Activated CD4-positive, alpha-beta T cell treated with anti-CD3 and anti-CD28 coated beads, Interleukin-2, amount 10 ng/mL, durations not matched to agents 7 days and 5 days (primary cell): Measurements from ENCODE around the gene MT1HL1. TPM values are rescaled to one million over a fixed set of nuclear protein-coding genes. Genes with fewer than 3 reads are reported as not detected.

Source experiments
- CTCF ChIA-PET: fragments of 350-600 bp; sonication (Branson Sonifier 250); formaldehyde crosslinking; loops from one replicate; lab custom pipeline; 2021; ENCODE audit warnings: antibody characterized with exemption; lab: Charles Lee
- POLR2A ChIA-PET: fragments of 350-600 bp; sonication (Branson Sonifier 250); formaldehyde crosslinking; loops from one replicate; lab custom pipeline; 2021; ENCODE audit warnings: antibody characterized with exemption; lab: Charles Lee
- DNase-seq: peaks from one replicate; pipeline ENCODE4 v3.0.0-alpha.2; 2020
- H3K27ac Mint-ChIP-seq: one replicate; pipeline ENCODE4 v1.8.0; 2021; ENCODE audit warnings: mild to moderate bottlenecking, moderate library complexity, mixed read lengths
- H3K27me3 Mint-ChIP-seq: one replicate; pipeline ENCODE4 v1.8.0; 2021; ENCODE audit warnings: mixed read lengths
- H3K36me3 Mint-ChIP-seq: one replicate; pipeline ENCODE4 v1.8.0; 2021; ENCODE audit warnings: low read depth, mixed read lengths
- H3K4me1 Mint-ChIP-seq: one replicate; pipeline ENCODE4 v1.8.0; 2021; ENCODE audit warnings: mixed read lengths
- H3K4me3 Mint-ChIP-seq: one replicate; pipeline ENCODE4 v1.8.0; 2021; ENCODE audit warnings: mild to moderate bottlenecking, moderate library complexity, mixed read lengths
- H3K9me3 Mint-ChIP-seq: one replicate; pipeline ENCODE4 v1.8.0; 2021; ENCODE audit warnings: mixed read lengths
- total RNA-seq, 2 experiments: library from RNA; stranded (reverse); gene quantifications; one replicate each; pipeline ENCODE4 v1.2.3, GENCODE V29; 2021

Gene MT1HL1
- total RNA-seq, result not detected

DNA sequence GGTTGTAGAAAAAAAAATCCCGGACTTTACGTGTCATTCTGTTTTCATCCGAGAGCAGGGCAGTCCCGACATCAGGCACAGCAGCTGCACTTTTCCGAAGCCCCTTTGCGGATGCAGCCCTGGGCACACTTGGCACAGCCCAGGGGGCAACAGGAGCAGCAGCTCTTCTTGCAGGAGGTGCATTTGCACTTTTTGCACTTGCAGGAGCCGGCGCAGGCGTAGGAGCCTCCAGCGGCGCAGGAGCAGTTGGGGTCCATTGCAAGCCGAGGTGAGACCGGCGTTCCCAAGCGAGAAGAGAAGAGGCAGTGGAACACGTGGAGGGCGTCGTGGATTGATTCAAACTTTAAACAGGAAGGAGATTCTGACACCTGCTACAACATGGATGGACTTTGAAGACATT is at the start of gene MT1HL1:
Gene MT1HL1, minus strand, starts transcription at position 326 of the 400 bp plus-strand sequence. Its CDS starts 69 bp downstream, at position 257.
- ChIA-PET CTCF (no interaction called here), POLR2A (no interaction called here)
- no peaks in the 10 kb centered on the region for H3K9me3 Mint-ChIP-seq
- no peak for DNase-seq
- H3K36me3 Mint-ChIP-seq, result no peaks in the 10 kb centered on the region
- no peaks in the 10 kb centered on the region for H3K27me3 Mint-ChIP-seq
- no peaks in the 10 kb centered on the region for H3K4me1 Mint-ChIP-seq
- no peak within 1 kb of the TSS for H3K27ac Mint-ChIP-seq
- no peak within 1 kb of the TSS for H3K4me3 Mint-ChIP-seq

DNA sequence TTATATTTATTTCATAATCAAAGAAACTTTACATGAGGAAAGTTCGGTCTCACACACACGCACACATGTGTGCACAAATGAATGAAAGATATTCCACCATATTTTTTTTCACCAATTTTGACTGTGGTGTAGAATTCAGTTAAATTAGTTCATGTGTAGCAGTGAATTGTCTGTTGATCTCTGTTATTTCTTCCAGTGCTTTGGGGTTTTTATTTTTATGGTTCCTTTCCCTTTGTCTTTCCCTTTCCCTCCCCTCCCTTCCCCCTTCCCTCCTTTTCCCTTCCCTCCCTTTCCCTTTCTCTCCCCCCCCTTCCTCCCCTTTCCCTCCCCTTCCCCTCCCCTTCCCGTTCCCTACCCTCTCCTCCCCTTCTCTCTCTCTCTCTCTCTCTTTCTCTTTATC is 46.7 kb upstream of the MT1HL1 start:
- CTCF ChIA-PET, result no interaction called here
- Mint-ChIP-seq H3K27ac (no peak overlapping the region), H3K27me3 (peaks cover 14% of the 10 kb centered on the region), H3K4me1 (no peaks in the 10 kb centered on the region), H3K36me3 (no peaks in the 10 kb centered on the region), H3K4me3 (no peak overlapping the region), H3K9me3 (no peaks in the 10 kb centered on the region)
- POLR2A ChIA-PET, result no interaction called here
- no peak for DNase-seq

DNA sequence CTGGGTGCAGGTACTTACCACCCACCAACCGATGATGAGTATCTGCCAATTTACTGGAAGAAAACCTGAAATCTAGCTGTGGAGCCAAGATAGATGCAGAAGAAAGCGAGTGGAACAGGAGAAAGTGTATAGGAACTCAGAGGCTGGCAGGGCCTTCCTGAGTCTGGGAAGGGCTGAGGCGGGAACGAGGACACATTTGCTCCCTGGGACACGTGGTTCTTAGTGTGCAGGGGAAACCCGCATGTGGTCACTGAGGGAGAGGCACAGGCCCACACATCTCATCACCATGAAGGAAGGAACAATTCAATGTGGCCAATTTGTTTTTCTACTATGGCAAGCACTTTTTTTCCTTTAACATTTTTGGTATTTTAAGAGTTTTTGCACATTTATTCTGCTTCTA is 45.9 kb upstream of the MT1HL1 start:
- peaks cover 18% of the 10 kb centered on the region for H3K27me3 Mint-ChIP-seq

DNA sequence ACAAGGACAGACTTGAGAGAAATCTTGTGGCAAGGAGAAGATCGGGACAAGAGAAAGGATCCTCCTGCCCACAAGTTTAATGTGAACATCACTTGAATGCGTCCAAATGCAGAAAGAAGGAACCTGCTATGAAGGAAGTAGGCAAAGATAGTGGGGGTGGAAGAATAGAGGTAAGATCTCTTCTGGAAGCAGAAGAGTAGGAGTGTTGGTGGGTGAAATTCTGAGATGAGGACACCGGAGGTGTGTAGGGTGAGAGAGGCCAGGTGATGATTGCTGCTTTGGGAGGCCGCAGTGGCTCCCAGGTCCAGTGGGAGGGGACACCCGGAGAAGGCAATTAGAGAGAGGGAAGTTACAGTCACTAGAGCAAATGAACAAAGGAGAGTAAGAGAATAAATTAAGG is 44.6 kb upstream of the MT1HL1 start:
- CTCF ChIA-PET, result interaction anchor here (0.9 kb wide), 1 partner anchor 10 kb away, joined by 3 read pairs; no protein-coding TSS in a partner anchor
- Mint-ChIP-seq H3K27ac (no peak overlapping the region), H3K4me1 (no peaks in the 10 kb centered on the region)

More for the DNA sequence above, 45.9 kb upstream of the MT1HL1 start:
- no peaks in the 10 kb centered on the region for H3K9me3 Mint-ChIP-seq
- no peak for DNase-seq
- ChIA-PET CTCF (no interaction called here), POLR2A (no interaction called here)
- H3K27ac Mint-ChIP-seq, result no peak overlapping the region
- no peak overlapping the region for H3K4me3 Mint-ChIP-seq
- no peaks in the 10 kb centered on the region for H3K36me3 Mint-ChIP-seq
- H3K4me1 Mint-ChIP-seq, result no peaks in the 10 kb centered on the region

DNA sequence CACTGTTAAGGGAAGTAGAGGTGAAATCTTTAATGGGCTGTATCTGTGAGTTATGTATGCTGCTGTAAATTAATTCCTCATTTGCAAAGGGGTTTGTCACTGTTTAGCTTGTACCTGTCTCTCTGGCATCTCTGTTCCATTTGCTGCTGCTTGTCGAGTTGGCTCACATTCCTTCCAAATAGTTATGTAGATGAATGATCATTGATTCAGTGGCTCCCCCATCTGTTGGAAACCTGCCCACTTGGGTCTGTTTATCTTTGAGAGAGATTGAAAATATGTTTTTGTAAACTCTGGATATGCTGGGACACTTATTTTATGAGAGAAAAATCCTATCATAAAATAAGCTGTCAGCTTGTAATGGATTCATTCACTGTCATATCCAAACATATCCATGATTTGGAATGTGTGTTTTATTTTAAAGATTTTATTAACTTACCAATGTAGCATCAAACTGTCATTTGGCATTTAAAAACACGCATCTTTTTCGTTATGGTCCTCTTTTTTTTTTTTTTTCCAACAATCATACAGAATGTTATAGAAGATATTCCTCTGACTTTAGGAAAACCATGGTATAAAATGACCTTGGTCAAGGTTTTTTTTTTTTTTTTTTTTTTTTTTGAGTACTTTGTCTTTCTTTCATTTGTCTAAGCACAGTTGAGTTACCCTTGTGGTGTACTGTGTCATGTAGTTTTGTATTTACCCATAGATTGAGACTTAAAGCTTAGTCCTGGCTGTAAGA is 41.2 kb upstream of the MT1HL1 start:
- H3K27ac Mint-ChIP-seq, result no peak overlapping the region
- H3K4me3 Mint-ChIP-seq, result no peak overlapping the region
- peaks cover 2% of the 10 kb centered on the region for H3K36me3 Mint-ChIP-seq
- peaks cover 49% of the 10 kb centered on the region for H3K27me3 Mint-ChIP-seq
- DNase-seq, result no peak
- ChIA-PET POLR2A (no interaction called here), CTCF (no interaction called here)
- no peaks in the 10 kb centered on the region for H3K9me3 Mint-ChIP-seq
- H3K4me1 Mint-ChIP-seq, result peaks cover 6% of the 10 kb centered on the region

More for the DNA sequence above, 44.6 kb upstream of the MT1HL1 start:
- Mint-ChIP-seq H3K9me3 (no peaks in the 10 kb centered on the region), H3K27me3 (peaks cover 27% of the 10 kb centered on the region), H3K4me3 (no peak overlapping the region), H3K36me3 (no peaks in the 10 kb centered on the region)
- POLR2A ChIA-PET, result no interaction called here
- no peak for DNase-seq

DNA sequence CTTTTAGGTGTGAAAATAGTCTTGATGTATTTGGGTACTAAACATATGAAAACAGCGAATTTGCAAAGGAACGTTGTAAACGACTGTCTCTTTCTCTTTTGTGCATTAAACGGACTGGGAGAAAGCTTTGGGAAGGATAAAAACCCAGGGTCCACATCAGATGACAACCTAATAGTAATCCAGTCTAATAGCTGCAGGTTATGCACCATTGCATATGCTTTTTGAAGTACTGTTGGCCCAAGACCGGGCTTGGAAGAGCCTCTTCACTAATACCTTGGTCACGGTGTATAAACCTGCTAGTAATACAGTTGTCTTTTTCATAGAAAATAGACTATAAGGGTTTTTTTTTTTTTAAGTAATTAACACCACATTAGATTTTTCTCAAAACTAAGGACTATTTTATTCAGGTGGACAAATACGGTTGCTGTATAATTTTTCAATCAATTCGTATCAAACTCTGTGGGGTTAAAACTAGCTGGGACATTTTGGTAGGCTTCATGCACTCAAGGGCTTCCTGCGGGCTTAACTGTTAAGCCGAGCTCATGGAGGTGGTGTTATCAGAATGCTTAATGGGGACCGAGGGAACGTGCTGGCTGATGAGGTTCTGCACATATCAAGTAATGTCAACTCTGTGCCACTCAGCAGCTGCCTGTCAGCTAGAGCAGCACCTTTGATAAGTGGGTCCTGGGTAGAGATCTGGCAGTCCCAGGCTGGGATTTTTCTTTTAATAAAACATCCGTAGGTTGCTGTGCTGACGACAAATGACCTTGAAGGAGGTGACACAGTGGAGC is 39.8 kb upstream of the MT1HL1 start:
- H3K36me3 Mint-ChIP-seq, result peaks cover 2% of the 10 kb centered on the region
- POLR2A ChIA-PET, result interaction anchor here (0.5 kb wide), 1 partner anchor 521 kb away, joined by 4 read pairs; no protein-coding TSS in a partner anchor
- no peak for DNase-seq
- H3K27ac Mint-ChIP-seq, result no peak overlapping the region
- CTCF ChIA-PET, result no interaction called here
- H3K4me3 Mint-ChIP-seq, result no peak overlapping the region
- H3K27me3 Mint-ChIP-seq, result peaks cover 47% of the 10 kb centered on the region
- no peaks in the 10 kb centered on the region for H3K9me3 Mint-ChIP-seq
- peaks cover 6% of the 10 kb centered on the region for H3K4me1 Mint-ChIP-seq

DNA sequence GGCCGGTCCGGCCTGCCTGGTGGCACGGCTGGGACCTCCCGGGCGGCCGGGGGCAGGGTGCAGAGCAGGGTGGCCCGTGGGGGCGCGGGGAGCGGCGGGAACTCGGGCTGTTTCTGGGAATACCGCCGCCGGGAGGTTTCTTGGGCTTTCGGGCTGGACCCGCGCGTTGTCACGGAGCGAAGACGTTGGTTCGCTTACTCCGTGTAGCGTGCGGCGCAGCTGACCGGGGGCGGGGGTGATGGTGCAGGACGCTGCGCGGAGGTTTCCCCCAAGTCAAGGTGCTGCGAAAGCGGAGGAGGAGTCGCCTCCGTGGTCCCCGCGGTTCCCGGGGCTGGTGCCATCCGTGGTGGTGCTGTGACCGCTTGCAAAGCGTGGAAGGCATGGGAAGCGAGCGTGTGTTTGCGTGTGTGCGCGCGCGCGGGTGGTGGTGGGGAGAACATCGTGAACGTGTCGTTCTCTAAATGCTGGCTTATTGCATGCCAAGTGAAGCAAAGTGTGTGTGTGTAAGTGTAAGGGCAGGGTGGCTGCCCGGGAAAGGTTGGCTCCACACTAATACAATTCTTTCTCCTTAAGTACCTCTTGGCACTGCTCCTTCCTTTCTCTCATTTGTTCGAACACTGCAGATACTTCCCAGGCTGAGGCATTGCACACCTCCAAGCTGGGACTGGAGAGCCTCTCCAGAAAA is 38.8 kb upstream of the MT1HL1 start:
- peak overlapping the region; percentile 17 for H3K4me3 Mint-ChIP-seq
- peaks cover 6% of the 10 kb centered on the region for H3K4me1 Mint-ChIP-seq
- POLR2A ChIA-PET, result no interaction called here
- CTCF ChIA-PET, result no interaction called here
- peaks cover 53% of the 10 kb centered on the region for H3K27me3 Mint-ChIP-seq
- no peak for DNase-seq
- no peak overlapping the region for H3K27ac Mint-ChIP-seq
- no peaks in the 10 kb centered on the region for H3K9me3 Mint-ChIP-seq
- H3K36me3 Mint-ChIP-seq, result peaks cover 2% of the 10 kb centered on the region

DNA sequence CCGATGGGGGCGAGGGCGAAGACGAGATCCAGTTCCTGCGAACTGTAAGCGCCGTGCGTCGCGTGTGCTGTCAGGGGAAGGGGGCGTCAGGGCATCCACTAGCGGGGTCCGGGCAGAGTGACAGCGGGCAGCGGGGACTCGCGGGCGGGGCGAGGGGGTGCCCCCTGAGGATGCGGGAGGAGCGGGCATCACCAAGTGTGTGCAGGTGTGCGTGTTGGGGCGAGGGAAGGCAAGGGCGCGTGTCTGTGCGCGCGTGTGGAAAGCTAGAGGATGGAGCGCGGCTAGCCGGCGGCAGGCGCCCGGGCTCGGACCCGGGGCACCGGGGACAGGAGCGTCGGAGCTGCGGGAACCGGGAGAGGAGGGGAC is 38.3 kb upstream of the MT1HL1 start:
- peaks cover 2% of the 10 kb centered on the region for H3K36me3 Mint-ChIP-seq
- H3K4me1 Mint-ChIP-seq, result peaks cover 6% of the 10 kb centered on the region
- ChIA-PET CTCF (no interaction called here), POLR2A (no interaction called here)
- no peak overlapping the region for H3K4me3 Mint-ChIP-seq
- no peaks in the 10 kb centered on the region for H3K9me3 Mint-ChIP-seq
- no peak for DNase-seq
- peaks cover 53% of the 10 kb centered on the region for H3K27me3 Mint-ChIP-seq
- peak overlapping the region; percentile 39 for H3K27ac Mint-ChIP-seq

DNA sequence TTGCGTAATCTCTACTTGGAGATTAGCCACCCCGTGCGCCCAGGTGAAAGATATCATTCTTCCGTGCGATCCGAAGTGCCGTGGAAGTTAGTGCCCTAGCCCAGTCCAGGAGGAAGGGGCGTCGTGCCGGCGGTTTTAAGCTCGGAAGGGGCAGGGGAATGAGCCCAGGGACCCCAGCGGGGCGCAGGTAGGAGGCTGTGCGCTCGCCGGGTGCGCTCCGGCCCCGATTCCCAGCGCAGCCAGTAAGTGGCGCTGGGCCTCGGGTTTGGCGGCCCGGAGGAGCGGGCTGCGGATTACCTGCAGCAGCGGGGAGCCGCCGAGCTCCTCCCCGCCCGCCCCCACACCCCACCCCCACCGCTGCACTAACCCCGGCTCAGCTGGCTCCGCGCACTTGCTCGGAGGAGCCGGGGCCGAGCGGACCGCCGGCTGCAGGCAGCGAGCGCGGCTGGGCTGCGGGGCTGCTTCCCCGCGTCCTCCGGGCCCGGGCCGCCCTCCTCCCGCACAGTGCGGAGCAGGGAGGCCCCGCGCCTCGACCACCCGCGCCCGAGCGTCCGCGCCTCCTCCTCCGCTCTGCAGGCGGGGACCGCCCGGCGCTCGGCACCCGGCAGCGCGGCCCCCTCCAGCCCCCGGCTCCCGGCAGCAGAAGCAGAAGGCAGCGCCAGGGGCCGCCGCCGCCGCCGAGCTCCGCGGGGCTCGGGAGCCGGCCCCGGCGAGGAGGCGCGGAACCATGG is 37.7 kb upstream of the MT1HL1 start, which contains the start of gene RYR2:
Gene RYR2, plus strand, starts transcription at position 390 of the 731 bp plus-strand sequence. Its CDS starts 338 bp downstream, at position 728.
- ChIA-PET CTCF (no interaction called here), POLR2A (no interaction called here)
- Mint-ChIP-seq H3K4me1 (peaks cover 6% of the 10 kb centered on the region), H3K9me3 (no peaks in the 10 kb centered on the region), H3K27ac (peak within 1 kb of the TSS; percentile 39), H3K4me3 (peak within 1 kb of the TSS; percentile 25), H3K27me3 (peaks cover 53% of the 10 kb centered on the region), H3K36me3 (peaks cover 2% of the 10 kb centered on the region)
- DNase-seq, result no peak

DNA sequence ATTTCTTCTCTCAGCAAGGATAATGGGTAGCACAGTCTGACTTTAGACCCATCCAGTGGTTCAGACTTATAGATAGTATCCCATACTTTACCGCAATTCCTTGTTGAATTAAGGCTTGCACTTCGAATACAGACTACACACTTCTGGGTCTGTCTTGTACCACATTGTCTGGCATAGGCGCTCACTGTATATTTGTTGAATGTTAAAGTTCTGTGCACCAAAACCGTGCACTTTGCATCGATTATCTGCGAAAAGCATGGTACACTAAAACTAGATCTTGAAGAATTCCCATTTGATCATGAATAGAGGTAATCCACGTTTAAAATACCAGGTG is 37.2 kb upstream of the MT1HL1 start:
- ChIA-PET CTCF (no interaction called here), POLR2A (no interaction called here)
- H3K4me1 Mint-ChIP-seq, result peaks cover 6% of the 10 kb centered on the region
- no peak for DNase-seq
- H3K27me3 Mint-ChIP-seq, result peaks cover 53% of the 10 kb centered on the region
- H3K27ac Mint-ChIP-seq, result no peak overlapping the region
- H3K9me3 Mint-ChIP-seq, result no peaks in the 10 kb centered on the region
- peak overlapping the region; percentile 25 for H3K4me3 Mint-ChIP-seq
- H3K36me3 Mint-ChIP-seq, result peaks cover 2% of the 10 kb centered on the region

DNA sequence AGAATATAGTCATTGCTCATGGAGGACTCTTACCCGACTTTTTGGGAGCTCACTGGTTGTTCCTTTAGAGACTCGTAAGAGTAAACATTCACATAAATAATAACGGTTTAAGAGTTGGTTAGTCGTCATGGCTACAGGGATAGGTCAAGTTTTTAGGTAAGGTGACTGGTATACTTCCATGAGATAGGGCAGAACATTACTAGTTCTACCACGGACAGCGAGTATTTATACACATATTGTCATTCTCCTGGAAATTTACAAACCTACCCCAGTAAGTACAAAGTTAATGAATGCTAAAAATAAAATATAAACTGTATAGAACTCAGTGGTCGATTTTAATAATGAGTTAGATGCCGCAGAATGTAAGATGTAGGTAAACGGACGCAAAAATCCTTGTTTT is 36.6 kb upstream of the MT1HL1 start:
- Mint-ChIP-seq H3K36me3 (peaks cover 2% of the 10 kb centered on the region), H3K4me1 (peaks cover 6% of the 10 kb centered on the region), H3K9me3 (no peaks in the 10 kb centered on the region), H3K4me3 (no peak overlapping the region), H3K27me3 (peaks cover 49% of the 10 kb centered on the region), H3K27ac (no peak overlapping the region)
- ChIA-PET POLR2A (no interaction called here), CTCF (no interaction called here)
- no peak for DNase-seq

DNA sequence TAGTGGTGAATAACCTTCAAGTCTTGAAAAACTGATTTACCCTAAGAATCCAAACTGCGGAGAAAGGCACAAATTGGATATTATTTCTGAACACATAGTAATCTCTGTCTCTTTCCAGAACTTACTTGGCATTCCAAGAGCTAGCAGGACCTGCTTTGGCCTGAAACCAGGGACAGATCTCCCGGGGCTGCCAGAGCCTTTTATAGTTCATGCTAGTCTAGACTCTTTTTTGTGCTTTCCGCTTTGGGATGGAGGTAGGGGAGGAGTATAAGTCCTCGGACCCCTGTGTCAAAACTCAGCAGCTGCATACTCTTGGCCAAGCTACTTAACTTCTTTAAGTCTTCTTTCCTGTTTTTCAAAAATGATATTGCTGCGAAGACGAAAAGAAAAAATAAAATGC is 34.0 kb upstream of the MT1HL1 start:
- Mint-ChIP-seq H3K9me3 (no peaks in the 10 kb centered on the region), H3K27ac (no peak overlapping the region), H3K4me1 (peaks cover 4% of the 10 kb centered on the region), H3K36me3 (peaks cover 2% of the 10 kb centered on the region), H3K27me3 (peaks cover 34% of the 10 kb centered on the region), H3K4me3 (no peak overlapping the region)
- CTCF ChIA-PET, result interaction anchor here (0.7 kb wide), 1 partner anchor 523 kb away, joined by 3 read pairs; no protein-coding TSS in a partner anchor
- no peak for DNase-seq
- POLR2A ChIA-PET, result no interaction called here
